ENCODE measurements around the gene CD44. TPM values are rescaled to one million over a fixed set of nuclear protein-coding genes. Genes with fewer than 3 reads are reported as not detected.

Gene CD44
- total and polyA plus RNA-seq, 11 donors, result 3.9 to 210 (median 26.2) TPM

DNA sequence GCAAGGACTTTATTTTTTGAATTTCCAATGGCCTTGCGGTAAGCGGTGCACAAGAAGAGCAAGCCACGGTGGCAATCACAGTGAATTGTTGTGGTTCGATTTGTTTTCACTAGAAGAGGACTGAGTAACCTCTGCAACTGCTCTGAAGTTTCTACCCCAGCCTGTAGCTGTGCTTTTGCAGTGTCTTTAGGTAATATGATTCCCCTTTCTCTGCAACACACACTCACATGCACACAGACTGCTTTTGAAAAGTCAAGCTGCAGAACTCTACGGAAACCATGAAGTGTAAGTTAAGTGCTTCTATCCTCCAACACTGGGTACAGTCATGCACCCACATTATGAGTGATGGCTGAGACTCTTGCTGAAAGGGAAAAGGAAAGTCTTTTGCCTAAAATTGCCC, 38.4 kb downstream of the CD44 start:
- intact Hi-C loops (cut with DNase I), result no loop called here
- 92 to 96% (median 96%) methylated on average over 5 of the region's 5 CpGs for WGBS, 4 donors
- H3K9me3 ChIP-seq, result no peaks in the 10 kb centered on the region
- peaks cover 0 to 88% (median 12%) of the 10 kb centered on the region in 12 donors for H3K4me1 ChIP-seq
- no peak overlapping the region for H3K4me3 ChIP-seq
- no peaks in the 10 kb centered on the region for H3K27me3 ChIP-seq
- peak overlapping the region in 1 of 12 donors; percentile 48 for H3K27ac ChIP-seq
- DNase-seq, result no peak
- TF ChIP-seq, protein P1, sequence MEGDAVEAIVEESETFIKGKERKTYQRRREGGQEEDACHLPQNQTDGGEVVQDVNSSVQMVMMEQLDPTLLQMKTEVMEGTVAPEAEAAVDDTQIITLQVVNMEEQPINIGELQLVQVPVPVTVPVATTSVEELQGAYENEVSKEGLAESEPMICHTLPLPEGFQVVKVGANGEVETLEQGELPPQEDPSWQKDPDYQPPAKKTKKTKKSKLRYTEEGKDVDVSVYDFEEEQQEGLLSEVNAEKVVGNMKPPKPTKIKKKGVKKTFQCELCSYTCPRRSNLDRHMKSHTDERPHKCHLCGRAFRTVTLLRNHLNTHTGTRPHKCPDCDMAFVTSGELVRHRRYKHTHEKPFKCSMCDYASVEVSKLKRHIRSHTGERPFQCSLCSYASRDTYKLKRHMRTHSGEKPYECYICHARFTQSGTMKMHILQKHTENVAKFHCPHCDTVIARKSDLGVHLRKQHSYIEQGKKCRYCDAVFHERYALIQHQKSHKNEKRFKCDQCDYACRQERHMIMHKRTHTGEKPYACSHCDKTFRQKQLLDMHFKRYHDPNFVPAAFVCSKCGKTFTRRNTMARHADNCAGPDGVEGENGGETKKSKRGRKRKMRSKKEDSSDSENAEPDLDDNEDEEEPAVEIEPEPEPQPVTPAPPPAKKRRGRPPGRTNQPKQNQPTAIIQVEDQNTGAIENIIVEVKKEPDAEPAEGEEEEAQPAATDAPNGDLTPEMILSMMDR (IDR thresholded peaks at IDR 0.05), result no peak
- no peak for TF ChIP-seq POLR2A (IDR thresholded peaks at IDR 0.05)
- no peak for ATAC-seq
- H3K36me3 ChIP-seq, result peaks cover 0 to 57% (median 31%) of the 10 kb centered on the region in 9 donors

DNA sequence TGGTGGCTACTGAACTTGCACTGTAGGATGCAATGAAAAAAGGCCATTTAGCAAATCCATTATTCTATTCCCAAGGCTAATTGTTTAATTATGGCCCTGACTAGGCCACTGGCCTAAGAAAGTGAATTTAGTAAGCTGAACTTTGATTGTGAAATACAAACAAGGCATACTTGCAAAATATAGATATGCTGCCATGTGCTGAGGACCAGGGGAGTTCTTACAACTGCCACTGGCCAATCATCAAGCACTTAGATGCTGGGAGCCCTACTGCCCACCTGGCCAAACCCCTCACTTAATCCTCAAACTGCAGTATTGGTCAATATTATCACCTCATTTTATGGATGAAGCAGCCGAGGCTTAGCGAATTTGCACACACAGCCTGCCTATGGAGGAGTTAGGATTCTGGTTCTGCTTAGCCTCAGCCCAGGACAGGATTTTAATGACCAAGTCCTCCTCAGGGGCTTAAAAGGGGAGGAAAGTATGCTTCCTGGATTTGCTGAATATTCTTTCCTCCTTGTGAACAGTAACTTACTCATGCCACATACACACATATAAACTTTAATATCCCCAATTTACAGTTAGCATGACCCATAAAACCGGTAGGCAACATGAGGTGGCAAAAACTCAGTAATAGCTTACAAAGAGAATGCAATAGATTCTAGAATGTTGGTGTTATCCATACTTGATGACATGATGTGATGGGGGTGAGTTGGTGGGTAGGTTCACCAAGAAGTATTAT, 39.3 kb downstream of the CD44 start:
- H3K36me3 ChIP-seq, result peaks cover 0 to 66% (median 37%) of the 10 kb centered on the region in 9 donors
- no peaks in the 10 kb centered on the region for H3K27me3 ChIP-seq
- no peak overlapping the region for H3K4me3 ChIP-seq
- no peak for ATAC-seq
- peak overlapping the region in 1 of 12 donors; percentile 48 for H3K27ac ChIP-seq
- TF ChIP-seq, protein P1 (IDR thresholded peaks at IDR 0.05), result no peak
- TF ChIP-seq POLR2A (IDR thresholded peaks at IDR 0.05), result no peak
- DNase-seq, result no peak
- WGBS, 4 donors, result 97 to 99% (median 98%) methylated on average over 3 of the region's 3 CpGs
- H3K9me3 ChIP-seq, result no peaks in the 10 kb centered on the region
- intact Hi-C loops (cut with DNase I), result no loop called here
- peaks cover 0 to 88% (median 12%) of the 10 kb centered on the region in 12 donors for H3K4me1 ChIP-seq

DNA sequence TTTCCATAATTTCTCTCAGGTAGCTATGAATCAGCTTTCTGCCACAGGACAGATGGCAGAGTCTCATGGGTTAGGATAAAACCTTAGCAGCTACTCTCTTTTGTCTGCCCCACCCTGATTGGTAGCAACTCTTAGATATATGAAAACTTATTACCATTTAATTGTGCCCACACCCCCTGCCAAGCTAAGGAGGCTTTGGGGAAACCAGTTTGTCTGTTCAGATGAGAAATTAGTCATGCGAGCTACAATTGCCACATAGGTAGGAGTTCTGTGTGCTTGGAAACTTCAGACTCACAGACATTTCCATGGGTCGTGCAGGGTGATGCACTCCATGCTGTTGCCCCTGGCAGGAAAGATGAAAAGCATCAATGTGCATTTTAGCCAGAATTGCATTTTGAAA, 39.9 kb downstream of the CD44 start:
- no peaks in the 10 kb centered on the region for H3K27me3 ChIP-seq
- H3K4me3 ChIP-seq, result no peak overlapping the region
- H3K4me1 ChIP-seq, result peaks cover 0 to 82% (median 10%) of the 10 kb centered on the region in 12 donors
- no peaks in the 10 kb centered on the region for H3K9me3 ChIP-seq
- intact Hi-C loops (cut with DNase I), result no loop called here
- DNase-seq (no peak), ATAC-seq (no peak)
- H3K27ac ChIP-seq, result peak overlapping the region in 1 of 12 donors; percentile 23
- TF ChIP-seq, protein P1 (IDR thresholded peaks at IDR 0.05), result no peak
- TF ChIP-seq POLR2A (IDR thresholded peaks at IDR 0.05), result no peak
- WGBS, 4 donors, result 83 to 96% (median 92%) methylated on average over 2 of the region's 2 CpGs
- peaks cover 0 to 72% (median 37%) of the 10 kb centered on the region in 9 donors for H3K36me3 ChIP-seq

DNA sequence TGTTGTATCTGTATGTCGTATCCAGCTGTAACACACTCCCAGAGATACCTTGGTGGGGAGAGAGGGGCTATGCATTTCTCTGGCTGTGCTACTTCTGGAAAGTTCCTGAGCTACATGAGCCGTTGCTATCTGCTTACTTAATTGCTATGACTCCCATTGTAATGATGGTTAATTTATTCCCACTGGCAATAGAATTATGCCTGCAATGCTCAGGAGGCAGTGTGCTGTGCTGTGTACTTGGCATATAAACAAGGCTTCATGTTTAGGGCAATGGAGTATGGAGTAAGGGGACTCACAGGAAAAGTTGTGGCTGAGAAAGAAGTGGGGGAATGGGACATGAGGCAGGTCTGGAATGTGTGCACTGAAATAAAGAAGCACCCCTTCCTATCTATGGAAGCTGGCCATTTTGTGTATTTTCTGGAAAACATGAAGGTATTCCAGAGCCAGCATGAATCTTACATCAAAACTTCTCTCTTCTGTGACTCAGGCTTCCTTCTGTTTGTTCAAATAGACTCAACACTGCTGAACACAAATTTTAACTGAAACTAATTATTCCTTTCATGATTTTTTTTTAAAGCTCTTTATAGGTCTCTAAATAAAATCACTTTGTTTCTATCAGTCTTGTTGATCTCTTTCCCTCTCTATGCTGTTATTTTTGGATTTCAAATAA, 40.6 kb downstream of the CD44 start:
- no peak for TF ChIP-seq POLR2A (IDR thresholded peaks at IDR 0.05)
- TF ChIP-seq, protein P1 (IDR thresholded peaks at IDR 0.05), result no peak
- H3K27ac ChIP-seq, result peak overlapping the region in 1 of 12 donors; percentile 23
- ATAC-seq, result no peak
- H3K36me3 ChIP-seq, result peaks cover 0 to 80% (median 37%) of the 10 kb centered on the region in 9 donors
- intact Hi-C loops (cut with DNase I), result no loop called here
- WGBS, 4 donors, result 75 to 81% (median 77%) methylated on average over 2 of the region's 2 CpGs
- H3K4me1 ChIP-seq, result peaks cover 0 to 80% (median 6%) of the 10 kb centered on the region in 12 donors
- no peak for DNase-seq
- no peaks in the 10 kb centered on the region for H3K9me3 ChIP-seq
- no peak overlapping the region for H3K4me3 ChIP-seq
- no peaks in the 10 kb centered on the region for H3K27me3 ChIP-seq

All from heart left ventricle (tissue), 16 donors.